ENCODE results near the gene SPAG6.

DNA sequence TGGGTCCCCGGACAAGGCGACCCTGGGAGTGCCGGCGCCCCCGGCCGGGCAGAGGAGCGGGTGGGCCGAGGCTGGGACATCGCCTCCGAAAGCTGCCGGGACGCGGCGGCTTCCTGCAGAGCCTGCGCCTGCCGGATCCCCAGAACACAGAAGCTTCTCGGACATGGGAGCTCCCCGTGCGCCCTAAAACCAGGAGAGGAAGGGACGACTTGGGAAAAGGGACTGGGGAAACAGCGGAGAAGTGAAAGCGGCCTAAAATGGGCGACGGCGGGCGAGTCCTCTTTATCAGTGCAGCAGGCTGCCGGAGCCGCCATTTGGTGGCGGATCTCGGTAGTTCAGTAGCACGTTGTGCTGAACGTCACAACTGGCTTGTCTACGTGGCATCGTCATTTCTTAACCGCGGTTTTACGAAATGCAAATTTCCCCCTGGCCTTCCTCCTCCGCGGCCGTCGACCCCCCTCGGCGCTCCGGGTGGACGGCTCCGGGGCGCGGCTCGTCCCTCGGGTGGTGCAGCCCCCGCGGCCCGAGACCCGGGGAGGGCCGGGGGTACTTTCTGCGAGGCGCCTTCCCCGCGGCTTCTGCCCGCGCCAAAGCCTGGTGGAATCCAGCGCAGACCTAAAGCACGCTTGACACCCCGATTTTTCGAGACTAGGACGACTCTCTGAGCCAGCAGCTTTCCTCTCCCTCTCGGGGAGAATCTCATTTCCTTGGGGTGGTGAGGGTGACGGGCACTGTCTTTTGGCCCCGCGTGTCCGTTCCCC, 9.9 kb upstream of the SPAG6 start:
- TF ChIP-seq, protein P1, sequence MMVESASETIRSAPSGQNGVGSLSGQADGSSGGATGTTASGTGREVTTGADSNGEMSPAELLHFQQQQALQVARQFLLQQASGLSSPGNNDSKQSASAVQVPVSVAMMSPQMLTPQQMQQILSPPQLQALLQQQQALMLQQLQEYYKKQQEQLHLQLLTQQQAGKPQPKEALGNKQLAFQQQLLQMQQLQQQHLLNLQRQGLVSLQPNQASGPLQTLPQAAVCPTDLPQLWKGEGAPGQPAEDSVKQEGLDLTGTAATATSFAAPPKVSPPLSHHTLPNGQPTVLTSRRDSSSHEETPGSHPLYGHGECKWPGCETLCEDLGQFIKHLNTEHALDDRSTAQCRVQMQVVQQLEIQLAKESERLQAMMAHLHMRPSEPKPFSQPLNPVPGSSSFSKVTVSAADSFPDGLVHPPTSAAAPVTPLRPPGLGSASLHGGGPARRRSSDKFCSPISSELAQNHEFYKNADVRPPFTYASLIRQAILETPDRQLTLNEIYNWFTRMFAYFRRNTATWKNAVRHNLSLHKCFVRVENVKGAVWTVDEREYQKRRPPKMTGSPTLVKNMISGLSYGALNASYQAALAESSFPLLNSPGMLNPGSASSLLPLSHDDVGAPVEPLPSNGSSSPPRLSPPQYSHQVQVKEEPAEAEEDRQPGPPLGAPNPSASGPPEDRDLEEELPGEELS (CRISPR knock-in tag; IDR thresholded peaks at IDR 0.05), result no peak
- TF ChIP-seq TP53 (CRISPR knock-in tag; IDR thresholded peaks at IDR 0.05) (no peak), TCF7 (CRISPR knock-in tag; IDR thresholded peaks at IDR 0.05; ENCODE audit: low read depth) (peak; percentile 37; the same call in 1 of the 2 replicates), SP1 (CRISPR knock-in tag; conservative IDR thresholded peaks at IDR 0.05) (0 out of 2 replicates have a peak, but pooled peaks have one; percentile 7)
- TF ChIP-seq, protein P2, sequence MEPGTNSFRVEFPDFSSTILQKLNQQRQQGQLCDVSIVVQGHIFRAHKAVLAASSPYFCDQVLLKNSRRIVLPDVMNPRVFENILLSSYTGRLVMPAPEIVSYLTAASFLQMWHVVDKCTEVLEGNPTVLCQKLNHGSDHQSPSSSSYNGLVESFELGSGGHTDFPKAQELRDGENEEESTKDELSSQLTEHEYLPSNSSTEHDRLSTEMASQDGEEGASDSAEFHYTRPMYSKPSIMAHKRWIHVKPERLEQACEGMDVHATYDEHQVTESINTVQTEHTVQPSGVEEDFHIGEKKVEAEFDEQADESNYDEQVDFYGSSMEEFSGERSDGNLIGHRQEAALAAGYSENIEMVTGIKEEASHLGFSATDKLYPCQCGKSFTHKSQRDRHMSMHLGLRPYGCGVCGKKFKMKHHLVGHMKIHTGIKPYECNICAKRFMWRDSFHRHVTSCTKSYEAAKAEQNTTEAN (CRISPR knock-in tag; IDR thresholded peaks at IDR 0.05), result 0 out of 2 replicates have a peak, but pooled peaks have one; percentile 22

Measured in WTC11 (cell line).